ENCODE results near the gene DOLPP1.

The DOLPP1 gene

DNA sequence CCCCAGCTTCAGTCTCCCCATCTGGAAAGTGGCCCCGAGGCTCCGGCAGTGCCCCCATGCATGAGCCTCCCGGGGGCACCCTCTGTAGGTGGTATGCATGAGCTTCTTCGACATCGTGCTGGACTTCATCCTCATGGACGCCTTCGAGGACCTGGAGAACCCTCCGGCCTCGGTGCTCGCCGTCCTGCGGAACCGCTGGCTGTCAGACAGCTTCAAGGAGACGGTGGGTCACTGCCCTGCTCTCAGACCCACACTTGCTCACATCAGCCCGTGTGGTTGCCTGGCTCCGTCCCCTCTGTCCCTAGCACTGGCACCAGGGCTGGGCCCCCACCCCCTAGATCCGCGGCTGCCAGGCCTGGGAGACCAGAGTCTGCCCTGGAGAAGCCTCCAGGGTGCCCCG lies 12.8 kb upstream of the DOLPP1 start:
- no peak for DNase-seq

GRCh38 chr9:129068990-129069861 lies 11.7 kb upstream of the DOLPP1 start:
- DNase-seq: peak; percentile 99

GRCh38 chr9:129069862-129070641 lies 10.9 kb upstream of the DOLPP1 start:
- DNase-seq: peak; percentile 47

- DNase-seq: peak; percentile 38
These were observed 10.0 kb upstream of the DOLPP1 start for GRCh38 chr9:129070696-129071525.

- no peak for DNase-seq
These were observed 9.3 kb upstream of the DOLPP1 start for GRCh38 chr9:129071526-129072126.

DNA sequence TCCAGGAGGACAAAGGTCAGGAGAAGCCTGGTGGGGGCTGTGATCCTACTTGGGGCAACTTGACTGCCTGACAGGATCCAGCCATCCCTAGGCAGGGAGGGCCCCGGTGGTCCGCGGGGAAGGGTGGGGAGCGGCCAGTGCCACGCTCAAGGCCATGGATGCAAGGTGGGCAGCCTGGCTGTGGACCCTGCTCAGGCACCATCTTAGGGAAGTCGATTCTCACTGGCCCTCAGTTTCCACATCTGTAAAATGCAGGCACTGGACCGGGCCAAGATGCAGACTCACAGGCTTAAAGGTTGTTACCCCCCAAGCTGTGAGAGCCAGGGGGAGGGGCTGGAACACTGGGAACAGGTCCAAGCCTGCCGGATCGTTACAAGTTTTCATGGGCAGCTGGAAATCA lies 8.7 kb upstream of the DOLPP1 start:
- no peak for DNase-seq

- DNase-seq: no peak
These were observed 7.5 kb upstream of the DOLPP1 start for GRCh38 chr9:129073404-129073803.

- no peak for DNase-seq
These were observed 6.8 kb upstream of the DOLPP1 start for GRCh38 chr9:129074106-129074505.

- DNase-seq: no peak
These were observed 4.8 kb upstream of the DOLPP1 start for GRCh38 chr9:129075996-129076639.

- DNase-seq: no peak
These were observed 4.3 kb upstream of the DOLPP1 start for GRCh38 chr9:129076640-129077037.

GRCh38 chr9:129077236-129077635 lies 3.7 kb upstream of the DOLPP1 start:
- DNase-seq: no peak

DNA sequence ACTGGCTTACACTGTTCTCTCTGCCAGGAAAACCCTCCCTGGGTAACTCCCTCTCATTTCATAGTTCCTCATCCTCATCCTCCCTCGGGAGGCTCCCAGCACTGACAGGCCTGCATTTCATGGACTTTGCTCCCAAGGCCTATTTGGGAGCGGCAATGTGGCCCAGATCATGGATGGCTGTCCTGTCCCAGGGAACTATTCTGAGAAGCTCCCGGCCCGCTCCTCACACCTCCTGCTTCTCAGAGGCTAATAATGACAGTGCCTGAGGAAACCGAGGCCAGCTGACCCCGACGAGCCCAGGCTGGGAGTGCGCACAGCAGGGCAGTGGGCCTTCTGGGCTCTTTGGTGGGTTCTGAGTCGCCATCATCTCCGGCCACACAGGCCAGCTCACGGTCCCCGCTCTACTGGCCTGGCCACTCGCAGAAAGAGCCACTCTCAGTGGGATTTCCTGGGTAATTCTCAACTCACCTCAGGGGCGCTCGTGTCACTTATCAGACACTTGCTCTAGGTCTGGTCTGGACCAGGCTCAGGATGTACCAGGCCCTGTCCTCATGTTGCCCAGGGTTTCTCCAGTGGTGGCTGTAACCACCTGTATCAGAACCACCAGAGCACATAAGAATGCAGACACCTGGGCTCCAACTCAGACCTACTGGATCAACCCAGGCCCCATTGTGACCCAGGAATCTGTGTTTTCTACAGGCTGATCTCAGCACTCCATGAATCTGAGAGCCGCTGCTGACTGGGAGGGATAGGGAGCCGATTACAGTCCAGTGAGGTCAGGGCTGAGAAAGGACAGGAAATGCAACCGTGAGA lies 2.0 kb upstream of the DOLPP1 start:
- DNase-seq: no peak

DNA sequence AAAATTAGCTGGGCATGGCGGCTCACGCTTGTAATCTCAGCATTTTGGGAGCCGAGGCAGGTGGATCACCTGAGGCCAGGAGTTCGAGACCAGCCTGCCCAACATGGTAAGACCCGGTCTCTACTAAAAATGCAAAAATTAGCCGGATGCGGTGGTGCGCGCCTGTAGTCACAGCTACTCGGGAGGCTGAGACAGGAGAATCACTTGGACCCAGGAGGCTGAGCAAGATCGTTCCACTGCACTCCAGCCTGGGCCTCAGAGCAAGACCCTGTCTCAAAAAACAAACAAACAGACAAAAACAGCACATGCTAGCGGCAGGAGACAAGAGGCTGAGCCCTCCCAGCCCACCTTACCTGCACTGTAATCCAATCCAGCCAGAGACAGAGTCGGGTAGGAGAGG lies 1.1 kb upstream of the DOLPP1 start:
- no peak for DNase-seq

GRCh38 chr9:129080298-129080600 lies 662 bp upstream of the DOLPP1 start:
- DNase-seq: peak; percentile 34

DNA sequence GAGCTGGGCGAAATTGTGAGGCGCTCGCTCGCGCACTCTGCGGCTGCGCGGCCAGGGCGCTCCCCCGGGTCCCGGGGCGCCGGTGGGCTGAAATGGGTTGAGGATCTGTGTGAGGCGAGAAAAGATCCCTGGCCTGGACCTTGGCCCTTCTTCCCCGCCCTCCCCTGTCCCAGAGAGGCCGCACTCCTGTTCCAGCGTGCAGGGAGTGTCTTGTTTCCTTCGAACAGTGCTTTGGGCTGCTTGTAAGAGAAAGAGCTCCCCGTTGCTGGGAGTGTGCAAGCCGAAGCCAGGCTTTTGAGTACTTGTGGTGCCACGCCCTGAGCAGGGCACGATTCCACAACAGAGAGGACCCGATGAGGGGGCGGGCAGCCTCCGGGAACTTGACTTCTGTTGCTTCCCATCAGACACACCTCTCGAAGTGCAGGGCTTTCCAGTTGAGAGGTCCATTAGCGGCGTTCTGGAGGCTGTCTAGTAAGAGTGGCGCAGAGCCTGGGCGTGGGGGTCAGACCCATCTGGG lies 535 bp downstream of the DOLPP1 start:
- DNase-seq: no peak

- no peak for DNase-seq
These were observed 3.2 kb downstream of the DOLPP1 start for GRCh38 chr9:129084087-129084486.

- DNase-seq: no peak
These were observed 8.3 kb downstream of the DOLPP1 start for GRCh38 chr9:129089246-129089645.

- no peak for DNase-seq
These were observed 12.9 kb downstream of the DOLPP1 start for GRCh38 chr9:129093602-129094386.

DNA sequence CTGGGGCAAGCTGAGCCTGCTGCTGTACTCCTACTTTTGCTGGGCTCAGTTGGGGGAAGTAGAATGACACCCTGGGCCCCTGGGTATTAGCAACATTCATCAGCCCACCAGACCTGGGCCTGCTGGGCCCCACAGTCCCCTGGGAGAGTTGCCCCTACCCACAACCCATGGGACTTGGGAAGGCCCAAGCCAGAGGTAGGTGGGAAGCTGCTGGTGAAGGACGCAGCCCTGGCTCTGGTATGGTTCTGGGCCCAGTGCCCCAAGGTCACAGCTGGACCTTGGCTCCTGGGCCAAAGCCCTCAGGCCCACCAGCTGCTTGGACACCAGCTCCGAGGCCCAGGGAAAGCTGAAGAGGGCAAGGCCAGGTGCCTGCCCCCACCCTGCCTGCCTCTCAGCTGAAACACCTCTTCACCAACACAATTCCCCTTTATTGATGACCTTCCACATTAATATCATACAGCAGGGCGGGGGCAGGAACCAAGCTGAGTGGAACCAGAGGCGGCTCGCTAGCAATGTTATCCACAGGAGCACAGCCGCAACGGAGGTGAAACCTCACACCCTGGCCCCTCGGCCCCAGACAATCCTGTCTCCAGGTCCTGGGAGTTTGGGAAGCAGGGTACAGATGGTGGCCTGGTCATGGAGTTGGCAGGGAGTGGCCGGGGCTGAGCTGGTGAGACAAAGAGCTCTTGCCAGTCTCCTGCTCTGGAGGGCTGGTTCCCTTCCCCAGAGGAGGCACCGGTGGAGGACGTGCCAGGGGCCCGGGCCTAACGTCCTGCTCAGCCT lies 13.7 kb downstream of the DOLPP1 start:
- no peak for DNase-seq
